GM19238 (cell line): Measurements from ENCODE around the gene MRPL54.

Experiments
- DNase-seq: peaks from one replicate; pipeline ENCODE4 v3.0.0; 2011; ENCODE audit warnings: low spot score; ENCODE audit not compliant: insufficient read length

The MRPL54 gene

GRCh38 chr19:3768748-3769099, 6.2 kb downstream of the MRPL54 start:
- no peak for DNase-seq

- no peak for DNase-seq
These were observed 7.0 kb downstream of the MRPL54 start for GRCh38 chr19:3769494-3769893.

GRCh38 chr19:3770136-3770999, 7.9 kb downstream of the MRPL54 start:
- no peak for DNase-seq

GRCh38 chr19:3771000-3771905, 8.8 kb downstream of the MRPL54 start:
- no peak for DNase-seq

GRCh38 chr19:3771906-3772455, 9.5 kb downstream of the MRPL54 start, which contains the start of gene RAX2:
Gene RAX2, minus strand, starts transcription at chr19:3772228. Its CDS starts 486 bp downstream, at chr19:3771742.
- DNase-seq: no peak

- DNase-seq: no peak
These were observed 11.5 kb downstream of the MRPL54 start for GRCh38 chr19:3773814-3774515.

- no peak for DNase-seq
These were observed 12.3 kb downstream of the MRPL54 start for GRCh38 chr19:3774621-3775373.

GRCh38 chr19:3775374-3775711, 12.9 kb downstream of the MRPL54 start:
- DNase-seq: no peak

GRCh38 chr19:3775831-3776230, 13.3 kb downstream of the MRPL54 start:
- no peak for DNase-seq

- no peak for DNase-seq
These were observed 14.1 kb downstream of the MRPL54 start for GRCh38 chr19:3776479-3777040.

- DNase-seq: no peak
These were observed 15.8 kb downstream of the MRPL54 start for GRCh38 chr19:3778104-3778867.

GRCh38 chr19:3778899-3779723, 16.6 kb downstream of the MRPL54 start:
- no peak for DNase-seq

GRCh38 chr19:3780786-3781304, 18.4 kb downstream of the MRPL54 start:
- DNase-seq: no peak

- DNase-seq: no peak
These were observed 19.1 kb downstream of the MRPL54 start for GRCh38 chr19:3781603-3782002.

GRCh38 chr19:3782330-3782729, 19.8 kb downstream of the MRPL54 start:
- no peak for DNase-seq

- no peak for DNase-seq
These were observed 20.4 kb downstream of the MRPL54 start for GRCh38 chr19:3782903-3783302.

- DNase-seq: no peak
These were observed 21.4 kb downstream of the MRPL54 start for GRCh38 chr19:3783660-3784584.
